ENCODE measurements around the gene SPATA17.

SPATA17 gene

DNA sequence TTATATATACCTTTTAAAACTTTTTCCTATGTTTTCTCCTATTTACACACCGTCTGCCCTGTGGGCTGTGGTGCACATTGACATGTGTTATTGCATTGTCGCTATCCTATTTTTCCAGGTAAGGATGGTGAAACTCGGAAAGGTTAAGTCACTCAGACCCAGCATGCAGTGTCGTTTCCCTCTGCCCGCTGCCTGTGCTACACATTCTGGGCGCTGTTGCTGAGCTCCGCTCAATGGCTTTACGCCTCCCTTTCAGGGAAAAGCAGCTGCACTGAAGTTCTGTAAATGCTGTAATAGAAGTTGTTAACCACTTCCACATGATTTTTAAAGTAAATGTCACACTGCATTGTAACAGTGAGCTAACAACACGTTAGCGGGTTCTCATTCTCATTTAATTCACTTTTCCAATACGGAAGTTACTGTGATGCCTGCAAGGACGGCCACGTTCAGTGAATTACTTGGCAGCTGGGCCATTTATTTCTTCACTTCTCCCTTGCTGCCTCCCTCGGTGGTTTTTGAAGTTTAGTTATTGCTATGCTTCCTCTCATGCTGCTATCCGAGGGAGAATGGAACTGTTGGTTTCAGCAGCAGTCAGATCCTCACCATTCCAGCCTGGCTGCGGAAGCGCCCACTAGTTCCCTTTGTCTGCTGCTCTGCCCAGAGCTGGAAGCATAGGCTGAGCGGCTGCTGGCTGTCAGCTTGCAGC lies 288.7 kb downstream of the SPATA17 start:
- no peak for DNase-seq
